Activated CD8-positive, alpha-beta memory T cell treated with anti-CD3 and anti-CD28 coated beads, Interleukin-2, amount 50 U/mL, for 48 hours (primary cell): ENCODE results near the gene ZNF839.

Experiments
- DNase-seq: peaks from one replicate; pipeline ENCODE4 v3.0.0-alpha.2; 2020

ZNF839 gene

DNA sequence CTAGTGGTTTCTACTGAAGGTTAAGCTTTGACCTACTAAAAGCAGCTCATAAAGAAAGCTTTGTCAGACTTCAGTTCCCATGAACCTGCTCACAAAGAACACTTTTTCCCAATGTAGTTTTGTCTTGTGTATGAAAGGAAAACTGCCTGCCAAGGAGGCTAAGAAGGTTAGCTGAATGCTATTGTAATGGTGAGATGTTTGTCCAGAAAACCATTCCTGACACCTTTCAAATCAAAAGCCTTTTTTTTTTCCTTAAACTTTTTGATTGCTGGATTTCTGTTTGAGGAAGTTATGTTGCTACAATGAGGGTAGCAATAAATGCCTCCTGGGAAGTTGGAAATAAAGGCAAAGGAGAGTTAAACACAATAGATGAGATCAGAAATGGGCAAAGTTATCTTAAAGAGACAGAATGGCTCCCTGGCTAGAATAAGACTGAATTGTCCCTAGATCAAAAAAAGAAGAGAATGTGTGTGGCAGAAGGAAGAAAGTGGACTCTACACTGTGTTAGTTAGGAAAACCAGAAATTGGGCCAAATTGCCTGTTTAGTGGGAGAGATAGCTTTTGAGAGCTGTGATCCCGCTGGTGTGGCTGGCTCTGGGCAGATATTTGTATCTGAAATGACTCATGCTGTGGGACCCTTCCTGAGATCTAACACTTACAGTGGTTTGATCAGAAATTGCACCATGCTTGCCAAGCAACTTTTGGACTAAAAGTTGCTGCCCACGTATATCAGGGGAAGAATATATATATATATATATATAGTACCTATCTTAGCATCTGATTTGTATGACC, 70.7 kb downstream of the ZNF839 start:
- no peak for DNase-seq
